GM19099 (cell line): ENCODE results near the gene KNL1.

Source experiments
- POLR2A ChIP-seq: IDR thresholded peaks from 3 replicates; pipeline ENCODE4 v1.6.1; 2011; ENCODE audit warnings: low read depth; ENCODE audit not compliant: insufficient read length; ENCODE audit errors: extremely low read depth

KNL1 gene

GRCh38 chr15:40575113-40575512 lies 18.9 kb upstream of the KNL1 start:
- TF ChIP-seq POLR2A = no peak

- no peak for TF ChIP-seq POLR2A
Measured at GRCh38 chr15:40578892-40579291, 15.2 kb upstream of the KNL1 start.

GRCh38 chr15:40582726-40583246 lies 11.3 kb upstream of the KNL1 start:
- no peak for TF ChIP-seq POLR2A

- no peak for TF ChIP-seq POLR2A
Measured at GRCh38 chr15:40584191-40584590, 9.9 kb upstream of the KNL1 start.

- no peak for TF ChIP-seq POLR2A
Measured at GRCh38 chr15:40590667-40591050, 3.4 kb upstream of the KNL1 start.

- no peak for TF ChIP-seq POLR2A
Measured at GRCh38 chr15:40591389-40591788, 2.7 kb upstream of the KNL1 start.

- no peak for TF ChIP-seq POLR2A
Measured at GRCh38 chr15:40593165-40593564, 884 bp upstream of the KNL1 start.

GRCh38 chr15:40594429-40594836 lies 384 bp downstream of the KNL1 start:
- no peak for TF ChIP-seq POLR2A

GRCh38 chr15:40595219-40595618 lies 1.2 kb downstream of the KNL1 start:
- no peak for TF ChIP-seq POLR2A

GRCh38 chr15:40595773-40596172 lies 1.7 kb downstream of the KNL1 start:
- TF ChIP-seq POLR2A = no peak

- TF ChIP-seq POLR2A = no peak
Measured at GRCh38 chr15:40597024-40597423, 3.0 kb downstream of the KNL1 start.

- TF ChIP-seq POLR2A = no peak
Measured at GRCh38 chr15:40598126-40598525, 4.1 kb downstream of the KNL1 start.

GRCh38 chr15:40598672-40599071 lies 4.6 kb downstream of the KNL1 start:
- no peak for TF ChIP-seq POLR2A

- no peak for TF ChIP-seq POLR2A
Measured at GRCh38 chr15:40600956-40601355, 6.9 kb downstream of the KNL1 start.

- TF ChIP-seq POLR2A = no peak
Measured at GRCh38 chr15:40603935-40604334, 9.9 kb downstream of the KNL1 start.

- no peak for TF ChIP-seq POLR2A
Measured at GRCh38 chr15:40613080-40613479, 19.0 kb downstream of the KNL1 start.

- TF ChIP-seq POLR2A = no peak
Measured at GRCh38 chr15:40618023-40618422, 24.0 kb downstream of the KNL1 start.
